ENCODE results near the gene SLITRK6.

SLITRK6 gene

GRCh38 chr13:85823832-85824231 lies 24.6 kb upstream of the SLITRK6 start:
- no peak overlapping the region for H3K4me3 ChIP-seq (ENCODE audit: low read depth, low read length)
- TF ChIP-seq, protein P1, sequence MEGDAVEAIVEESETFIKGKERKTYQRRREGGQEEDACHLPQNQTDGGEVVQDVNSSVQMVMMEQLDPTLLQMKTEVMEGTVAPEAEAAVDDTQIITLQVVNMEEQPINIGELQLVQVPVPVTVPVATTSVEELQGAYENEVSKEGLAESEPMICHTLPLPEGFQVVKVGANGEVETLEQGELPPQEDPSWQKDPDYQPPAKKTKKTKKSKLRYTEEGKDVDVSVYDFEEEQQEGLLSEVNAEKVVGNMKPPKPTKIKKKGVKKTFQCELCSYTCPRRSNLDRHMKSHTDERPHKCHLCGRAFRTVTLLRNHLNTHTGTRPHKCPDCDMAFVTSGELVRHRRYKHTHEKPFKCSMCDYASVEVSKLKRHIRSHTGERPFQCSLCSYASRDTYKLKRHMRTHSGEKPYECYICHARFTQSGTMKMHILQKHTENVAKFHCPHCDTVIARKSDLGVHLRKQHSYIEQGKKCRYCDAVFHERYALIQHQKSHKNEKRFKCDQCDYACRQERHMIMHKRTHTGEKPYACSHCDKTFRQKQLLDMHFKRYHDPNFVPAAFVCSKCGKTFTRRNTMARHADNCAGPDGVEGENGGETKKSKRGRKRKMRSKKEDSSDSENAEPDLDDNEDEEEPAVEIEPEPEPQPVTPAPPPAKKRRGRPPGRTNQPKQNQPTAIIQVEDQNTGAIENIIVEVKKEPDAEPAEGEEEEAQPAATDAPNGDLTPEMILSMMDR (IDR thresholded peaks at IDR 0.05; ENCODE audit: low read depth, low read length) = no peak

- TF ChIP-seq, protein P1 (IDR thresholded peaks at IDR 0.05; ENCODE audit: low read depth, low read length) = no peak
- H3K4me3 ChIP-seq (ENCODE audit: low read depth, low read length) = no peak overlapping the region
Measured at GRCh38 chr13:85819513-85819912, 20.3 kb upstream of the SLITRK6 start.

- no peak overlapping the region for H3K4me3 ChIP-seq (ENCODE audit: low read depth, low read length)
- TF ChIP-seq, protein P1 (IDR thresholded peaks at IDR 0.05; ENCODE audit: low read depth, low read length) = no peak
Measured at GRCh38 chr13:85816413-85816812, 17.2 kb upstream of the SLITRK6 start.

GRCh38 chr13:85812282-85812681 lies 13.1 kb upstream of the SLITRK6 start:
- TF ChIP-seq, protein P1 (IDR thresholded peaks at IDR 0.05; ENCODE audit: low read depth, low read length) = no peak
- no peak overlapping the region for H3K4me3 ChIP-seq (ENCODE audit: low read depth, low read length)

GRCh38 chr13:85808811-85809210 lies 9.6 kb upstream of the SLITRK6 start:
- no peak overlapping the region for H3K4me3 ChIP-seq (ENCODE audit: low read depth, low read length)
- TF ChIP-seq, protein P1 (IDR thresholded peaks at IDR 0.05; ENCODE audit: low read depth, low read length) = no peak

- TF ChIP-seq, protein P1 (IDR thresholded peaks at IDR 0.05; ENCODE audit: low read depth, low read length) = peak; percentile 7; the same call in 1 of the 2 replicates
- no peak overlapping the region for H3K4me3 ChIP-seq (ENCODE audit: low read depth, low read length)
Measured at GRCh38 chr13:85806553-85807175, 7.4 kb upstream of the SLITRK6 start.

DNA sequence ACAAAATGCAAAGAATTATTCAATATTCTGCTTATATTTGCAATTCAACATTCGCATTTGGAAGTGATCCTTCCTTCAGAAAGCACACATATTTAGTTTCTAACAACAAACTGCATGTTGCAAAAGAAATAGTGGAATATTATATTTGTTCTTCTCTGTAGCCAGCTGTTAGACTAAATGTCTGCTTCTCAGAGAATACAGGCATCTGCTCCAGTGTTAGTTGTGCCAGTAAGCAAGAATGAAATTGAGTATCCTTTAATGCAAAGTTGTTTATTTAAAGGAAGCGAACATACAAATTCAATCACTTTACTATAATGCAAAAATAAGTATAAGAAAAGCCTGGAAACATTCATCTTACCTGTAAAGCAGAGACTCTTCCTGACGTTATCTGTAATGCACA lies 663 bp downstream of the SLITRK6 start:
- H3K4me3 ChIP-seq (ENCODE audit: low read depth, low read length) = peak overlapping the region; percentile 59
- TF ChIP-seq, protein P1 (IDR thresholded peaks at IDR 0.05; ENCODE audit: low read depth, low read length) = no peak

Data from WI38 (cell line).